ENCODE measurements around the gene FAM13A.

GRCh38 chr4:89000382-89000781 lies 56.6 kb downstream of the FAM13A start:
- TF ChIP-seq CTCF (IDR thresholded peaks at IDR 0.05; ENCODE audit: low read length) (no peak), EZH2phosphoT487 (IDR thresholded peaks at IDR 0.05; ENCODE audit: low read length) (no peak), EZH2 (optimal IDR thresholded peaks at IDR 0.05; ENCODE audit: low read depth, low read length) (no peak)

All from MM.1S (cell line).